Pancreas (tissue), 10 donors: ENCODE measurements around the gene DIP2C. TPM values are rescaled to one million over a fixed set of nuclear protein-coding genes. Genes with fewer than 3 reads are reported as not detected.

Experiments used
- ATAC-seq, 4 donors: fragments of 200-7000 bp; cut with Tn5 transposase; one replicate each; pipeline versions ENCODE4 v1.8.0 to v1.9.1; 2020; ENCODE audit warnings: mild to moderate bottlenecking in 4 of 4, moderate library complexity in 4 of 4
- DNase-seq, 6 donors: peaks; one replicate each; pipeline ENCODE4 v3.0.0-alpha.2; 2020
- FAIRE-seq: peaks from 2 replicates; lab custom pipeline; 2012; peaks lifted over from hg19 to GRCh38; lab: Jason Lieb, UNC
- H3K27ac ChIP-seq, 4 donors: fragments of 200-600 bp; sonication (generic); 1 replicate in 3 of 4; 2 replicates in 1 of 4; pipeline versions ENCODE4 v1.5.0 to v1.8.0; 2020
- H3K27me3 ChIP-seq, 4 donors: fragments of 200-600 bp; one replicate each; pipeline ENCODE4 v1.8.0; 2021
- H3K36me3 ChIP-seq, 3 donors: fragments of 200-600 bp; sonication (generic) in 1 of 3; one replicate each; pipeline versions ENCODE4 v1.5.0 to v1.8.0; 2020 to 2021
- H3K4me1 ChIP-seq, 3 donors: fragments of 200-600 bp; one replicate each; pipeline ENCODE4 v1.8.0; 2021
- H3K4me3 ChIP-seq, 4 donors: fragments of 200-600 bp; sonication (generic) in 2 of 4; one replicate each; pipeline versions ENCODE4 v1.5.0 to v1.8.0; 2020 to 2021
- H3K9me3 ChIP-seq, 4 donors: fragments of 200-600 bp; one replicate each; pipeline ENCODE4 v1.8.0; 2021
- WGBS, 2 donors: extraction: QIAGEN DNeasy Blood & Tissue Kit; methylation state at CpG; one replicate each; pipeline ENCODE4 v1.1.7; 2013; 5-methylcytosine and 5-hydroxymethylcytosine counted together
- intact Hi-C, 3 donors: fragments of 100-400 bp; cut with DNase I; formaldehyde crosslinking; loops; one replicate each; pipeline versions ENCODE4 v1.11.1 to v1.14.2; 2022
- polyA plus RNA-seq, 2 donors: library from polyadenylated mRNA; stranded (reverse); fragments of 200-250 nt; gene quantifications; one replicate each; pipeline ENCODE4 v1.2.3, GENCODE V29; 2013
- total RNA-seq, 6 donors: library from RNA; stranded (reverse); fragmentation: NEBNext Ultra II Directional in 4 of 6; extraction: Animal tissue kit (Norgen Biotek cat#: 25700) in 4 of 6; gene quantifications; one replicate each; pipeline versions ENCODE4 v1.2.1 to v1.2.4, GENCODE V29; 2021 to 2023
- TF ChIP-seq, protein P1 (sequence below), 4 donors: fragments of 200-600 bp; sonication (generic) in 3 of 4; IDR thresholded peaks; one replicate each; pipeline versions ENCODE4 v1.5.0 to v1.8.0; 2021; ENCODE audit warnings: antibody characterized with exemption in 4 of 4
- donor health status: healthy with polysubstance abuse.
- donor health status: DM: no; HTN: no; CAD: no; lungs with moderate emphysema.
- donor health status: DM: no; HTN: no; CAD: no.
- donor health status: control.
- donor health status: control.
- donor health status: Bipolar disorder and iron deficiency.
- donor health status: DM: yes; HTN: yes; CAD: no.
- donor health status: DM: no; HTN: no; CAD: no.
- donor health status: DM: no; HTN: no; CAD: no.
- donor health status: DM: yes; HTN: yes; CAD: no.

The DIP2C gene
- total and polyA plus RNA-seq, 8 donors: 4.3 to 11.8 (median 7.3) TPM

DNA sequence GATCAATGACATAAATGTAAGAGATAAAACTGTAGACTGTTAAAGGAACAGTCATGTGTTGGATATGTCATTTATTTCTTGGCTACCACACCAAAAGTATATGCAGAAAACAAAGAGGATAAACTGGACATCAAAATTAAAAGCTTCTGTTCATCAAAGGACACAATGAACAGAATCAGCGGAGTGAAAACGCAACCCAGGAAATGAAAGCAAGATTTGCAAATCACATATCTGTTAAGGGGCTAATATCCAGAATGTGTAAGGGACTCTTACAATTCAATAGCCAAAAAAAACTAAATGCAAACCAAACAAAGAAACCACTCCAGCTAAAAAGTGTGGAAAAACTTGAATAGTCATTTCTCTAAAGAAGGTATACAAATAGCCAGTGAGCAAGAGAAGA lies 390.0 kb downstream of the DIP2C start:
- no peaks in the 10 kb centered on the region for H3K36me3 ChIP-seq
- H3K4me1 ChIP-seq: no peaks in the 10 kb centered on the region
- no peak overlapping the region for H3K4me3 ChIP-seq
- intact Hi-C loops: no loop called here
- ATAC-seq: no peak
- H3K27ac ChIP-seq: no peak overlapping the region
- DNase-seq: no peak
- no peaks in the 10 kb centered on the region for H3K9me3 ChIP-seq
- TF ChIP-seq, protein P1, sequence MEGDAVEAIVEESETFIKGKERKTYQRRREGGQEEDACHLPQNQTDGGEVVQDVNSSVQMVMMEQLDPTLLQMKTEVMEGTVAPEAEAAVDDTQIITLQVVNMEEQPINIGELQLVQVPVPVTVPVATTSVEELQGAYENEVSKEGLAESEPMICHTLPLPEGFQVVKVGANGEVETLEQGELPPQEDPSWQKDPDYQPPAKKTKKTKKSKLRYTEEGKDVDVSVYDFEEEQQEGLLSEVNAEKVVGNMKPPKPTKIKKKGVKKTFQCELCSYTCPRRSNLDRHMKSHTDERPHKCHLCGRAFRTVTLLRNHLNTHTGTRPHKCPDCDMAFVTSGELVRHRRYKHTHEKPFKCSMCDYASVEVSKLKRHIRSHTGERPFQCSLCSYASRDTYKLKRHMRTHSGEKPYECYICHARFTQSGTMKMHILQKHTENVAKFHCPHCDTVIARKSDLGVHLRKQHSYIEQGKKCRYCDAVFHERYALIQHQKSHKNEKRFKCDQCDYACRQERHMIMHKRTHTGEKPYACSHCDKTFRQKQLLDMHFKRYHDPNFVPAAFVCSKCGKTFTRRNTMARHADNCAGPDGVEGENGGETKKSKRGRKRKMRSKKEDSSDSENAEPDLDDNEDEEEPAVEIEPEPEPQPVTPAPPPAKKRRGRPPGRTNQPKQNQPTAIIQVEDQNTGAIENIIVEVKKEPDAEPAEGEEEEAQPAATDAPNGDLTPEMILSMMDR (IDR thresholded peaks at IDR 0.05): no peak
- WGBS, 2 donors: 96 to 97% methylated on average over 2 of the region's 2 CpGs
- FAIRE-seq: no peak
- no peaks in the 10 kb centered on the region for H3K27me3 ChIP-seq

DNA sequence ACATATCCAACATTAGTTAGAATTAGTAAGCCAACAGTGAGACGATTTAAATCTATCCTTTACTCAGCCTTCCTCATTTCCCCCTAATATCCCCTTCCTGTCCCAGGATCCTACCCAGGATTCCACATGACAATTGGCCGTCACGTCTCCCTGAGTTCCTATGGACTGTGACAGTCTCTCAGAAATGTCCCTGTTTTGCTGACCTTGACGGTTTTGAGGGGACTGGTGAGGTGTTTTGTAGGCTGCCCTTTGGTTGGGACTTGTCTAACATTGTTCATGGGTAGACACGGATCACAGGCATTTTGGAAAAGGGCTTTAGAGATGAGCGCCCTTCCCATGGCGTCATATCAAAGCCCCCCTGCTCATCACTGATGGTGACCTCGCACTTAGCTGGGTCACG lies 391.4 kb downstream of the DIP2C start:
- no peak for ATAC-seq
- no peaks in the 10 kb centered on the region for H3K36me3 ChIP-seq
- no peak overlapping the region for H3K27ac ChIP-seq
- no peak for DNase-seq
- intact Hi-C loops: no loop called here
- 87 to 92% methylated on average over 9 of the region's 9 CpGs for WGBS, 2 donors
- H3K9me3 ChIP-seq: no peaks in the 10 kb centered on the region
- TF ChIP-seq, protein P1 (IDR thresholded peaks at IDR 0.05): no peak
- FAIRE-seq: no peak
- no peak overlapping the region for H3K4me3 ChIP-seq
- H3K27me3 ChIP-seq: no peaks in the 10 kb centered on the region
- no peaks in the 10 kb centered on the region for H3K4me1 ChIP-seq

DNA sequence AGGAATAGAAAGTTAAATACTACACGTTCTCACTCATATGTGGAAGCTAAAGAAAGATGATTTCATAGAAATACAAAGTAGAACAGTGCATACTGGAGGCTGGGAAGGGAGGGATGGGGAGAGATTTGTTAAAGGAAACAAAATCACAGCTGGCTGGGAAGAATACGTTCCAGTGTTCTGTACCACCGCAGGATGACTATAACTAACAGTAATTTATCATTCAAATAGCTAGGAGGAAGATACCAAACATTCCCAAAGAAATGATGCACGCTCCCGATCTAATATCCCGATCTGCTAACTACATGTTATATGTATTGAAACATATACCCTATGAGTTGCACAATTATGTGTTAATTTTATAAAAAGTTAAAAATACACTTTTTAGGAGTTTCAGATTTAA lies 391.9 kb downstream of the DIP2C start:
- ATAC-seq: peak in 1 of 4 donors; percentile 16
- Histone ChIP-seq H3K4me3 (no peak overlapping the region), H3K27me3 (no peaks in the 10 kb centered on the region), H3K27ac (no peak overlapping the region), H3K4me1 (no peaks in the 10 kb centered on the region), H3K36me3 (no peaks in the 10 kb centered on the region), H3K9me3 (no peaks in the 10 kb centered on the region)
- TF ChIP-seq, protein P1 (IDR thresholded peaks at IDR 0.05): no peak
- no peak for DNase-seq
- 73 to 75% methylated on average over 6 of the region's 6 CpGs for WGBS, 2 donors
- no peak for FAIRE-seq
- intact Hi-C loops: no loop called here

DNA sequence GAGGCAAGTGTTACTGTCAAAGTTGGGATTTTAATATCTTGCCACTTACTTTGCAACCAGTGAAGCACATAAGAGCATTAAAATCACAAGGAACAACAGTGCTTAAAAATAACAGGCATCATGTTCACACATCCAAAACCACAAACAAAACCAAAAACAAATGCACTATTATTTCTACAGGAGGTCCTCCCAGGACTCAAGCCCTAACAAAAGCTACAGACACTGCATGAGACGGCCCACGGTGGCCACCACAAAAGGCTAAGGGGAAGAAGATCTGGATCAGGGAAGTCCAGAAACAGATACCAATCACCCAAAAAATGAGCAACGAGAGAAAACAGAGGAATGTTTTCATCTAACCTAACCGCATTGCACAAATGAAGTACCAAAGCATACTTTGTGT lies 395.8 kb downstream of the DIP2C start:
- no peaks in the 10 kb centered on the region for H3K4me1 ChIP-seq
- H3K27me3 ChIP-seq: no peaks in the 10 kb centered on the region
- intact Hi-C loops: no loop called here
- no peaks in the 10 kb centered on the region for H3K36me3 ChIP-seq
- TF ChIP-seq, protein P1 (IDR thresholded peaks at IDR 0.05): no peak
- no peak for ATAC-seq
- H3K4me3 ChIP-seq: no peak overlapping the region
- H3K27ac ChIP-seq: no peak overlapping the region
- 84 to 85% methylated on average over 4 of the region's 4 CpGs for WGBS, 2 donors
- H3K9me3 ChIP-seq: no peaks in the 10 kb centered on the region
- DNase-seq: no peak
- FAIRE-seq: no peak

DNA sequence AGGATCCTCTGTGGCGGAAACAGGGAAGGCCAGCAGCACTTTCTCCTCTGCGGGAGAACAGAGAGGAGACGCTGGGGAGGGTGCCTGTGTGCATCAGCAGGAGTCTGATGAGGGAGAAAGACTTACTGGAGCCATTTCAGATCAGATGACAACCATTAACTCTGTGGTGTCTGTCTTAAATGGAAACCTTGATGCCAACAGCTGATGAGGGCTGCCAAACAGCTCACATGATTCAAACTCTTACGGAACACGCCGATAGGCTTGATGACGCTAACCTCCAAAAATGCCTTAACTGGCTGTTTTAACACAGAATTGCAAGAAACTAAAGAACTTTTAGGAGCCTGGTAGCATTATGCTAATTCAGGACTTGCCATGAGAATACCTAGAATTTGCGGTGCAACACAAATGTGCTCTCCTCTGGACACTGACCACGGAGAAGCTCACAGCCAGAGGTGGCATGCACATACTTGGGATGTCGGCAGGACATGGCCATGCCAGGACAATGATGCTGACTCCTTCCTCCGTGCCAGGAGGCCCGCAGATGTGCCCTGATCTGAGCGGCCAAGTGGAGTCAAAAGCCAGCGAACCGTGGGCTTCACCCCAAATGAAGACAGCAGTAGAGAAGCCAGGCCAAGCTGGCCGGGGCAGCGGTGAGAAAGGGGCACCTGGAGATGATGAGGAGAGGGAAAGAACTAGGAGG lies 399.3 kb downstream of the DIP2C start:
- H3K4me3 ChIP-seq: no peak overlapping the region
- no peak overlapping the region for H3K27ac ChIP-seq
- peaks cover 0 to 3% (median 0%) of the 10 kb centered on the region in 3 donors for H3K36me3 ChIP-seq
- no peak for FAIRE-seq
- intact Hi-C loops: no loop called here
- WGBS, 2 donors: 92 to 96% methylated on average over 17 of the region's 17 CpGs
- no peaks in the 10 kb centered on the region for H3K27me3 ChIP-seq
- no peak for DNase-seq
- H3K4me1 ChIP-seq: no peaks in the 10 kb centered on the region
- no peaks in the 10 kb centered on the region for H3K9me3 ChIP-seq
- ATAC-seq: no peak
- TF ChIP-seq, protein P1 (IDR thresholded peaks at IDR 0.05): no peak
